ENCODE results near the gene SLC22A23. TPM values are rescaled to one million over a fixed set of nuclear protein-coding genes. Genes with fewer than 3 reads are reported as not detected.

Gene SLC22A23
- total and polyA plus RNA-seq, 12 donors = 2.3 to 18.5 (median 5.3) TPM

DNA sequence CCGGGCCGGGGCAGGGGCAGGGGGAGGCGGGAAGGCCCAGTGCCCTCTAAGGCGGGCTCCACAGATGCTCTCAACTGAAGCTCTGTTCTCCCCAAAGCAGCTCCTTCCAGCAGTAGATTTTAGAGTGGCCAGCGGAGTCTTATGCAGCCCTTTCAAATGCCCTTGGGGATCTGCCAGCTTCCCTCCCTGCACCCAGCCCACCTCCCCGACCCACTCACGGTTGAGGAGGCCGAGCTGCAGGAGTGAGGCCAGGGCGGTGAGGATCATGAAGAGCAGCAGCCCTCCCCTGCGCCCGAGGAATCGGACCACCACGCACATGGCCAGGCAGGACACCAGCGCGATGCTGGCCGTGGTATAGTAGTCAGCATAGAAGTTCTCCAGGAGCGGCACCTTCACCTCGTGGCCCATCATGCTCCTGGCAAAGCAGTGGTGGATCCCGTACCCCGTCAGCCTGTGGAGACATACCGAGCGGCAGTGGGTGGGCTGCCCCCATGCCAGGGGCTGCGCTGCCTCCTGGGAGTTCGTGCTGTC, 170.1 kb downstream of the SLC22A23 start:
- Histone ChIP-seq H3K9me3 (replicated peaks in 1 of 3) (no peaks in the 10 kb centered on the region), H3K27me3 (no peaks in the 10 kb centered on the region), H3K36me3 (replicated peaks in 1 of 2) (no peaks in the 10 kb centered on the region), H3K4me1 (replicated peaks in 1 of 2) (no peaks in the 10 kb centered on the region), H3K4me3 (no peak overlapping the region), H3K27ac (no peak overlapping the region)
- DNase-seq = peak in 1 of 7 donors; percentile 4
- WGBS, 4 donors = 92 to 96% (median 95%) methylated on average over 12 to 24 of the region's 24 CpGs
- intact Hi-C loops (cut with DNase I) = no loop called here
- no peak for TF ChIP-seq POLR2A (IDR thresholded peaks at IDR 0.05)
- TF ChIP-seq, protein P1, sequence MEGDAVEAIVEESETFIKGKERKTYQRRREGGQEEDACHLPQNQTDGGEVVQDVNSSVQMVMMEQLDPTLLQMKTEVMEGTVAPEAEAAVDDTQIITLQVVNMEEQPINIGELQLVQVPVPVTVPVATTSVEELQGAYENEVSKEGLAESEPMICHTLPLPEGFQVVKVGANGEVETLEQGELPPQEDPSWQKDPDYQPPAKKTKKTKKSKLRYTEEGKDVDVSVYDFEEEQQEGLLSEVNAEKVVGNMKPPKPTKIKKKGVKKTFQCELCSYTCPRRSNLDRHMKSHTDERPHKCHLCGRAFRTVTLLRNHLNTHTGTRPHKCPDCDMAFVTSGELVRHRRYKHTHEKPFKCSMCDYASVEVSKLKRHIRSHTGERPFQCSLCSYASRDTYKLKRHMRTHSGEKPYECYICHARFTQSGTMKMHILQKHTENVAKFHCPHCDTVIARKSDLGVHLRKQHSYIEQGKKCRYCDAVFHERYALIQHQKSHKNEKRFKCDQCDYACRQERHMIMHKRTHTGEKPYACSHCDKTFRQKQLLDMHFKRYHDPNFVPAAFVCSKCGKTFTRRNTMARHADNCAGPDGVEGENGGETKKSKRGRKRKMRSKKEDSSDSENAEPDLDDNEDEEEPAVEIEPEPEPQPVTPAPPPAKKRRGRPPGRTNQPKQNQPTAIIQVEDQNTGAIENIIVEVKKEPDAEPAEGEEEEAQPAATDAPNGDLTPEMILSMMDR (IDR thresholded peaks at IDR 0.05) = no peak

DNA sequence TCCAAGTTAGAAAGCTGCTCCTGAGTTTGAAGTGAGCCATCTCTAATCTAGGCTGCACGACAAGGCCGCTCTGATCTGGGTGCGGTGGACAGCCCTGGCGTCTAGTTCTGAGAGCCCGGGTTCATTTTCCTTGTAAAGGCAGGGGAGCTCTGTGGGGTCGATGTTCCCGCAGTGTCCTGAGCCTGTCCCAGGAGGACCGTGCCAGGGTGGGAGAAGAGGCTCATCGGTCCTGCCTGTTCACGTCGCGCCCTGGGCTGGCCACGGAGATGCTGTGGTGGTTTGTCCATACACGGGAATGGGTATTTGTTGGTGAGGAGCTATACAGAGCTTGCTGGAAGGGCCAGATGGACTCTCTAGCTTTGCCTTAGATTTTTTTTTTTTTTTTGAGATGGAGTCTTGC, 171.1 kb downstream of the SLC22A23 start:
- Histone ChIP-seq H3K36me3 (replicated peaks in 1 of 2) (no peaks in the 10 kb centered on the region), H3K27me3 (no peaks in the 10 kb centered on the region), H3K4me1 (replicated peaks in 1 of 2) (no peaks in the 10 kb centered on the region), H3K27ac (no peak overlapping the region), H3K9me3 (replicated peaks in 1 of 3) (no peaks in the 10 kb centered on the region), H3K4me3 (no peak overlapping the region)
- intact Hi-C loops (cut with DNase I) = no loop called here
- TF ChIP-seq POLR2A (IDR thresholded peaks at IDR 0.05) = no peak
- TF ChIP-seq, protein P1 (IDR thresholded peaks at IDR 0.05) = no peak
- 88 to 94% (median 91%) methylated on average over 13 to 14 of the region's 14 CpGs for WGBS, 4 donors
- DNase-seq = peak in 1 of 7 donors; percentile 4

DNA sequence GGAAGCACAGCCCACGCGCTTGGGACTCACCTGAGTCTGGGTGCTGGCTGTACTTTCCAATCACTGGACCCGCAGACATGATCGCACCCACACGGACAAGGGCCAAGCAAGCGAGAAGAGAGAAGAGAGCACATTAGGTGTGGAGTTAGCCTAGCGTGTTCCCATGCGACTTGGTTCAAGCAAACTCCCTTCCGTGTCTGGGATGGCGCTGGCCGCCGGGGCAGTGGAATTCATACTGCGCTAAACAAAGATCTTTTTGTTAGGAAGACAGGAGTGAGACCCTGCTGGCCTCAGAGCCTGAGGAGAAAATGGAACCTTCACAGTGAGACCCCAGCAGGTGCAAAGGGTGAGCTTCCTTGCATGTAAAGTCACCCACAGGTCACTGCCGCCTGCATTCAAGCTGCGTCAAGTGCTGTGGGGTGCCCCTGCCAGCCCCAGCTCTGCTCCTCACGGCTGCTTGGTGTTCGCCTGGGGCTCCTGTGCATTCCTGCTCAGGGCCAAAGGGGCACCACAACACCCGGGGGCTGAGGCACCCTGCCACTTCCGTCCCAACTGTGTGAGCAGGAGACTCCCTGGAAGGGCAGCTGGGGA, 171.7 kb downstream of the SLC22A23 start:
- Histone ChIP-seq H3K27me3 (no peaks in the 10 kb centered on the region), H3K36me3 (replicated peaks in 1 of 2) (no peaks in the 10 kb centered on the region), H3K4me3 (no peak overlapping the region), H3K9me3 (replicated peaks in 1 of 3) (no peaks in the 10 kb centered on the region), H3K4me1 (replicated peaks in 1 of 2) (no peaks in the 10 kb centered on the region), H3K27ac (no peak overlapping the region)
- TF ChIP-seq, protein P1 (IDR thresholded peaks at IDR 0.05) = no peak
- TF ChIP-seq POLR2A (IDR thresholded peaks at IDR 0.05) = no peak
- intact Hi-C loops (cut with DNase I) = no loop called here
- 92 to 93% (median 92%) methylated on average over 14 to 19 of the region's 19 CpGs for WGBS, 4 donors
- DNase-seq = peak in 1 of 7 donors; percentile 3

DNA sequence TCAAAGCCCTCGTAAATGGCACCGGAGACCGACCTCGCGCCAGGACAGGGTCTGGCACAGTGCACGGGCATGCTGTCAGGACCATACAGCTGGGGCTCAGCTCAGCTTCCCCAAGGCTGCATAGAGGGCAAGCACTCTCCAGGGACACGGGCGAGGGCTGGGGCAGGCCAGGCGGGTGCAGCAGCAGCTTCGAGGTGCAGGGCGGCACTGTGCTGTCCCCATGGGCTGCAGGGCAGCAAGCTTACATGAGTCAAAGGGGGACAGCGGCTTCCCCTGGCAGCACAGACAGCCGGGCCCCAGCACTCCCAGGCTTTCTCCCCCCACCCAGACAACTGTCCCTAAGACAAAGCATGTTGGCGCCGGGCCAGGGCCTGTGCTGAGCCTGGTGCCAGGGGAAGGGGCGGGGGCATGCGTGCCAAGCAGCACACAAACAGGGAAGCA, 172.4 kb downstream of the SLC22A23 start:
- peaks cover 0 to 4% of the 10 kb centered on the region in 2 donors for H3K4me1 ChIP-seq (replicated peaks in 1 of 2)
- intact Hi-C loops (cut with DNase I) = loop anchor here in 1 of 2 donors (5.0 kb wide), 1 partner anchor 173 kb away; the partner anchor contains the start of gene SLC22A23
- H3K4me3 ChIP-seq = no peak overlapping the region
- no peaks in the 10 kb centered on the region for H3K27me3 ChIP-seq
- no peak overlapping the region for H3K27ac ChIP-seq
- peak in 1 of 7 donors; percentile 15 for DNase-seq
- TF ChIP-seq POLR2A (IDR thresholded peaks at IDR 0.05) = no peak
- TF ChIP-seq, protein P1 (IDR thresholded peaks at IDR 0.05) = no peak
- WGBS, 4 donors = 81 to 87% (median 85%) methylated on average over 6 to 17 of the region's 17 CpGs
- H3K9me3 ChIP-seq (replicated peaks in 1 of 3) = no peaks in the 10 kb centered on the region
- H3K36me3 ChIP-seq (replicated peaks in 1 of 2) = no peaks in the 10 kb centered on the region

All from adrenal gland (tissue), 12 donors.